ENCODE measurements around the gene RTTN. TPM values are rescaled to one million over a fixed set of nuclear protein-coding genes. Genes with fewer than 3 reads are reported as not detected.

Gene RTTN
- total RNA-seq, 1 experiment from 2014 or later = 16.9 TPM

- intact Hi-C loops (cut with micrococcal nuclease; ENCODE audit: unreplicated experiment) (no loop called here), in situ Hi-C loops (cut with HindIII; ENCODE audit: low pct_unique_long_range_greater_than_20kb, low sequenced_read_pairs) (no loop called here)
- ChIA-PET CTCF (no interaction called here), POLR2A (no interaction called here)
- no TSS peak for BruUV-seq (replicated peaks)
- Histone ChIP-seq H3K27ac (ENCODE audit: low read length) (no peak overlapping the region), H3K9me3 (ENCODE audit: control insufficient read depth, insufficient read depth, low read depth, low read length) (no peaks in the 10 kb centered on the region), H3K4me3 (ENCODE audit: low read depth in 2 of 2, low read length in 2 of 2) (no peak overlapping the region), H3K4me1 (ENCODE audit: control insufficient read depth, insufficient read depth, low read length) (no peaks in the 10 kb centered on the region), H3K36me3 (ENCODE audit: control insufficient read depth, insufficient read depth, low read length) (no peaks in the 10 kb centered on the region; the same call in 1 of the 2 replicates), H3K27me3 (ENCODE audit: control insufficient read depth, insufficient read depth, low read length) (no peaks in the 10 kb centered on the region)
- no peak for DNase-seq (ENCODE audit: low read depth, low spot score)
- ATAC-seq = no peak
- no peak for TF ChIP-seq SIN3A (IDR thresholded peaks at IDR 0.05; ENCODE audit: borderline replicate concordance, insufficient read depth, low read depth, low read length)
- no peak for TF ChIP-seq REST (IDR thresholded peaks at IDR 0.05; ENCODE audit: insufficient read depth in 1 of 2, low read depth in 2 of 2, low read length in 1 of 2)
- TF ChIP-seq POLR2AphosphoS5 (IDR thresholded peaks at IDR 0.05; ENCODE audit: low read depth, low read length) = no peak
- no peak for TF ChIP-seq CTCF (IDR thresholded peaks at IDR 0.05)
- no peak for TF ChIP-seq TCF7L2 (IDR thresholded peaks at IDR 0.05; ENCODE audit: low read depth, low read length)
These were observed 224.3 kb downstream of the RTTN start for GRCh38 chr18:69980982-69981804.

GRCh38 chr18:69980509-69980908 is 225.0 kb downstream of the RTTN start:
- DNase-seq (ENCODE audit: low read depth, low spot score) (no peak), ATAC-seq (no peak)
- CTCF ChIA-PET = no interaction called here
- H3K27me3 ChIP-seq (ENCODE audit: control insufficient read depth, insufficient read depth, low read length) = no peaks in the 10 kb centered on the region
- no peak overlapping the region for H3K4me3 ChIP-seq (ENCODE audit: low read depth in 2 of 2, low read length in 2 of 2)
- no peaks in the 10 kb centered on the region for H3K9me3 ChIP-seq (ENCODE audit: control insufficient read depth, insufficient read depth, low read depth, low read length)
- H3K36me3 ChIP-seq (ENCODE audit: control insufficient read depth, insufficient read depth, low read length) = no peaks in the 10 kb centered on the region; the same call in 1 of the 2 replicates
- POLR2A ChIA-PET = no interaction called here
- no peak overlapping the region for H3K27ac ChIP-seq (ENCODE audit: low read length)
- in situ Hi-C loops (cut with HindIII; ENCODE audit: low pct_unique_long_range_greater_than_20kb, low sequenced_read_pairs) = no loop called here
- BruUV-seq (replicated peaks) = no TSS peak
- TF ChIP-seq POLR2AphosphoS5 (IDR thresholded peaks at IDR 0.05; ENCODE audit: low read depth, low read length) (no peak), CTCF (IDR thresholded peaks at IDR 0.05) (no peak), REST (IDR thresholded peaks at IDR 0.05; ENCODE audit: insufficient read depth in 1 of 2, low read depth in 2 of 2, low read length in 1 of 2) (no peak), SIN3A (IDR thresholded peaks at IDR 0.05; ENCODE audit: borderline replicate concordance, insufficient read depth, low read depth, low read length) (no peak), TCF7L2 (IDR thresholded peaks at IDR 0.05; ENCODE audit: low read depth, low read length) (no peak)
- no peaks in the 10 kb centered on the region for H3K4me1 ChIP-seq (ENCODE audit: control insufficient read depth, insufficient read depth, low read length)
- intact Hi-C loops (cut with micrococcal nuclease; ENCODE audit: unreplicated experiment) = no loop called here
